ENCODE measurements around the gene MAML2.

- TF ChIP-seq CTCF (IDR thresholded peaks at IDR 0.05; ENCODE audit: borderline replicate concordance, extremely low read depth, low read length, poor library complexity, severe bottlenecking) (no peak), EZH2 (IDR thresholded peaks at IDR 0.05; ENCODE audit: borderline replicate concordance, low read depth, low read length, severe bottlenecking) (no peak)
Observed at GRCh38 chr11:96193745-96194443, 149.1 kb downstream of the MAML2 start.

Measured in DND-41 (cell line).